ENCODE data around the gene ABCB4.

The ABCB4 gene

DNA sequence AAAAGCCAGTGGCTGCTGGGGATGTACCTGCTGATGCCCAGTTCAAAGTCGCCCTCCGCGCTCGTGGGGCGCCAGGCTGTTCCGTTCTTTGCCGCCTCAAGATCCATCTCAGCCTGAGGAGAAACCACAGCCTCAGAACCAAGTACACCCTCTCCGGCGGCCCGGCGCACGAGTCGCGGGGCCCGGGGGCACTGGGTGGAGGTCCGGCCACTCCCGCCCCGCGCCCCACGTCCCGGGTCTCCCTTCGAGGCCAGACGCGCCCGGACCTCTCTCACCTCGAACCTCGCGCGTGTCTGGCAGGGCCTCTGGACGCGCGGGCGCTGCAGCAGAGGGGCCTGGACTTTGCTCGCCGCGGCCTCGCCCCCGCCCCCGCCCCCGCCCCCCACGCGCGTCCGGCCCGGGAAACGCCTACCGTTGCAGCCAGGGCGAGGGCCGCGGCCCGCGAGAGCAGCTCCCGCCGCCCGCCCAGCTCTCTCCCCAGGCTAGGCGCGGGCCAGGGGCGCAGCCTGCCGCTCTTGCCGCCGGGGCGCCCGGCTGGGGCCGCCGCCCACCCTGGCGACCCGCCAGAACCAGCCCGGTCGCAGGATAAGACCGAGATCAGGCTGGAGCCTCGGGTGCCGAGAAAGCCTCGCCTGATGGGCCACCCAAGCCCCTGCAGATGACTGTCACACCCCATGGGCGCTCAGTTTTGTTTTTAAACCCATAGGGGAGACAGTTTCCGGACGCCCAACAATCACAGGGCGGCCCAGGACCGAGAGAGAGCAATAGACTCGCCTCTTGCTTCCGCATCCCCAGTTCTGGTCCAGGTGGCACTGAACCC lies at the start of gene ABCB4:
Gene ABCB4, minus strand, starts transcription at position 322 of the 820 bp plus-strand sequence. Its CDS starts 215 bp downstream, at position 107.
- peak; percentile 45 for DNase-seq

- DNase-seq = no peak
These were observed 43.3 kb upstream of the ABCB4 start for GRCh38 chr7:87518735-87519134.

DNA sequence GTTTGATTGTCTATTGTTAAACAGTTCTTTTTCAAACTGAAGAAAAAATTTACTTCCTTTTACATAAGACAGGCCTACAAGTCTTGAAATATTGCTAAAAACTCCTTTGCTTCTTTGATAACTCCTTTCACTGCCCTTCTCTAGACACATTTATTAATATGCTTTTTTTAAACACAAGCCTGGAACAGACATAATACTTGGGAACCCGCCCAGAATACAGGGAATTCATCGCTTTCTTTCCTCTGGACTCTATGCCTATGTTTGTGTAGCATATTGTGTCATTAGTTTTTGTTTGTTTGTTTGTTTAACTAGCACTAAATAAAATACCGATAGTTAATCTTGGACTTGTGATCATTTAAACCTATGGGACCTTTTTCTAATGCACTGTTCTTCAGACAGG lies 42.4 kb upstream of the ABCB4 start:
- DNase-seq = no peak

- no peak for DNase-seq
These were observed 41.8 kb upstream of the ABCB4 start for GRCh38 chr7:87517136-87517815.

DNA sequence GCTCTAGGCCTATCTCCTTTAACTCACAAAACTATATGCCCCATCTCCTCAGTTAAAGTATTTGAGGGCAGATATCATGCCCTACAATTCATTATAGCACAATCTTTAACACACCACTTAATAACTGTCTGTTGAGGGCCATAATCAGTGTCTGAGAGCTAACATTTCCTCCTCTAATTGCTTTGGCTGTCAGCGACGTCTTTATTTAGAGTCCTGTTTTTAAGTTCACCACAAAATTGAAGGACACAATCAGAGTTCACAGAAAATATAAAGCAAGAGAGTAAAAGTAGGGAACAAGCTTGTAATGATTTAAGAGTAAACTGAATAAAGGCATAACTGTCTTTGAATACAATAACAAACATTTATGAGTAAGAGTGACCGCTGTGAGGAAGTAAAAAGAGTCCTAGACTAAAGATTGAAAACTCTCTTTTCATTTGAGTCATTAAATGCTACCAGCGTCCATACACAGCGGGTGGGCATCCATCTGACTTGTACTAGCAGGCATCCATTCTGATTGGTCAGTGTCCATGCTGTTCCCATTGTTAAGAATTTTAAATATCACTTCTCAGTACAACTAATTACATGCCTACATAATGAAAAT lies 38.4 kb upstream of the ABCB4 start:
- DNase-seq = no peak

DNA sequence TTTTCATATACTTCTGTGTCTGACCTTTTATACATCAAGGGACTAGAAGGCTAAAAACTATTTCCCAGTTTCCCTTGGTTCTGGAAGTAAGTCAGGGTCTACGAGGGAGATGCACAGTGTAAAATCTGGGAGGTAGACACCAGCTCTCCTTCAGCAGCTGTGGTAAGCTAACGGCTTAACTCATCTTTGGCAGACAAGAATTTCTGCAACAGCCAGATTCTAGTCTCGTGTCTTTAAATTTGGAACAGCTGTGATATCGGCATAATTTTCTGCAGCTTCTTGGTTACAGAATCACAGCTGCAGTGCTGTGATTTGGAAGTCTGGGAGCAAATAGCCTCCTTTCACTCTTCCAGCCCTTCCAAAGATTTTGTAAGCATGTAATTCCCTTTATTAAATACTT lies 37.4 kb upstream of the ABCB4 start:
- DNase-seq = no peak

DNA sequence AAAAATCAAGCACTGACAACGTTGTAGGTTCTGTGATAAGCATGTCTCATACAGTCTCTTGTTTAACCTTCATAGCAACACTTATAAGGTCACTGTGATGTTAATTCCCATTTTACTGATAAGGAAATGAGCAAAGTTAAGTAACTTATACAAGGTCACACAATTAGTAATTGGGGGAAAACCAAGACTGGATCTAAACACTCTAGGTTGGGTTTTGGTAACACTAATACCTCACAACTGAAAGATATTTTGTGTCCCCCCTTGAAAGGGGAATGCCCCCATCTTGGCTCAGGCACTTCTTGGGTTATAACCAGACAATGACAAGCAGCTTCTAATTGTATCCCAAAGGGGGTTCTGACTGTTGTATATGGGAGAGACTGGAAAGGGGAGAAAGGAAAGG lies 36.0 kb upstream of the ABCB4 start:
- DNase-seq = no peak

DNA sequence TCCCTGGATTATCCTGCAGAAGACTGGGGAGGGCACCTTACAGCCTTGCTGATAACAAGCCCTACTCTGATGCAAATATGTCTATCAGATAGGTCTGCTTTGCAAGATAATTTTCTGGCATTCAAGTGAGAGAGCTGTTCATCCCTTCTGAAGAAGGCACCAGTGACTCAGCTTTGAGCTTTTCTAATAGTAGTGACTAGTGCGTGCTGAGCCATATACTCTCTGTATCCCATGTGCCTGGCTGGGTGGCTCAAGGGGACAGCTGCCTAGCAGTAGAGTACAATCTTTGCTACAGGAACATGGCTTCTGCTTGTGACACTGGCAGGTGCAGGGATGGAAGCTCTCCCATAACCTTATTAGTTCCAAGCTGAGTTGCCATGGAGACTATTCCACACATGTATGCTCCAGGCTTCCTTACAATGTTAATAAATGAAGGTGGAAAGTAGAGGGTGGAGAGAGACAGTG lies 35.0 kb upstream of the ABCB4 start:
- DNase-seq = peak; percentile 39

- no peak for DNase-seq
These were observed 32.0 kb upstream of the ABCB4 start for GRCh38 chr7:87507446-87507845.

- DNase-seq = no peak
These were observed 31.0 kb upstream of the ABCB4 start for GRCh38 chr7:87506246-87507180.

GRCh38 chr7:87505557-87506245 lies 30.2 kb upstream of the ABCB4 start:
- no peak for DNase-seq

GRCh38 chr7:87505122-87505521 lies 29.6 kb upstream of the ABCB4 start:
- no peak for DNase-seq

GRCh38 chr7:87499494-87499893 lies 24.0 kb upstream of the ABCB4 start:
- no peak for DNase-seq

GRCh38 chr7:87498893-87499292 lies 23.4 kb upstream of the ABCB4 start:
- no peak for DNase-seq

GRCh38 chr7:87497482-87497881 lies 22.0 kb upstream of the ABCB4 start:
- no peak for DNase-seq

- no peak for DNase-seq
These were observed 19.9 kb upstream of the ABCB4 start for GRCh38 chr7:87495366-87495765.

GRCh38 chr7:87494454-87494853 lies 19.0 kb upstream of the ABCB4 start:
- DNase-seq = no peak

DNA sequence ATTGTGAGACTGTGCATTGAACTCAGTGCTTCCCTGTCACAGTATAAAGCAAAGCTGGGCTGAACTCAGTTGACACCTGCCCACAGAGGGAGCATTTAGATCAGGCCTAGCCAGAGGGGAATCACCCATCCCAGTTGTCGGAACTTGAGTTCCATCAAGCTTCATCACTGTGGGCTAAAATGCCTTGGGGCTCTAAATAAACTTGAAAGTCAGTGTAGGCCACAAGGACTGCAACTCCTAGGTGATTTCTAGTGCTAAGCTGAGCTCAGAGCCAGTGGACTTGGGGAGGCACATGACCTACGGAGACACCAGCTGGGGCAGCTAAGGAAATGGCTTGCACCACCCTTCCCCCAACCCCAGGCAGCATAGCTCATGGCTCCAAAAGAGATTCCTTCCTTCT lies 7.7 kb upstream of the ABCB4 start:
- DNase-seq = no peak

DNA sequence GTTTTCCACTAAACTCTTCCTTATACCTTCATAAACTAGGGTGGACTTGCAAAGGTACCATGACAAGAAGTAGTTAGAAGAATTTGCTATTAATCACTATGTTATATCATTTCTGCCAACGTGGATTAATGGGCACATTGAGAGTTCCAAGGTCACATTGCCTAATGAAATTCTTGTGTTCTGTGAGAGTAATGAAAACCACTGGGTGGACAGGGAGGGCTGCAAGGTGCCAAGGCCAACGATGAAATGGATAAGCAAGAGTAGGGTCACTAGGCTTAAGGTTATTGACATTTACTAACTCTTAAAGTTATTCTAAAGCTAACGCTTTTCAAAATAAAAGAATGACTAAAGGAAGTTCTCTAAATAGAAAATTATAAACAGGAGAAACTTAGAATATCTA lies 6.6 kb upstream of the ABCB4 start:
- no peak for DNase-seq

DNA sequence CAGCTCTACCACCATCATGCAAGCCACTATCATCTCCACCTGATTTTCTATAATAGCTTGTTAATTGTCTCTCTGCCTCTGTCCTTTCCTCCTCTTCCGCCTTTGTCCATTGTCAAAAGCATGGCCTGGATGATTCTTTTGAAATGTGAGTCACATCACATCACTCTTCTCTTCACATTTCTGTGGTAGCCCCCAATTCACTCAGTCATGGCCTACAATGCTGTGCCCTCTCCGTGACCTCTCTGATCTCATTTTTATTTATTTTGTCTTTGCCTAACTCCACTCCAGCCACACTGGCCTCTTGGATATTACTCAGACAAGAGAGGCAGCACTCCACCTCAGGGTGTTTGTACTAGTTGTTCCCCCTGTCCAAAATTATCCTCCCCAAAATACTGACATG lies 4.9 kb upstream of the ABCB4 start:
- DNase-seq = no peak

- DNase-seq = no peak
These were observed 4.5 kb upstream of the ABCB4 start for GRCh38 chr7:87479951-87480350.

DNA sequence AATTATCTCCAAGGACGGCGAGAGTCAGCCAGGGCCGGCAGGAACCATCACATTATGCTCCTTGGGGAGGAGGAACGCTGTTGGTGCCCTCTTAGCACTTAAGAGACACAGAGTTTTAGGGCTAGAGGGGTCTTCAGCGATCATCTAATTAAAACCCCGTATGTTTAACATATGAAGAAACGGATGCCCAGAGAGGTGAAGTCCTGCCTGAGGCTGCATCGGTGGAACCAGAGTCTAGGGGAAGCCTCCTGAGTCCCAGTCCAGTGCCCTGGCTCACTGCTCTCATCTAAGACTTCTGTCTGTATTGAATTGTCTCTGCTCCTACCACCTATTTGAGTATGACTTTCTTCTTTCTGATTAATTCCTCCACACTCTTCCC lies 688 bp upstream of the ABCB4 start:
- no peak for DNase-seq

Measured in left hindlimb (tissue), 1 donor.